Measurements from ENCODE around the gene CBLL2. TPM values are rescaled to one million over a fixed set of nuclear protein-coding genes. Genes with fewer than 3 reads are reported as not detected.

CBLL2 gene
- total and polyA plus RNA-seq, 2 of the 4 experiments (the other 2 are of a cell fraction) = not detected

GRCh38 chrX:22273714-22274317 is 1.1 kb downstream of the CBLL2 start:
- Histone ChIP-seq H2AK9ac (replicated peaks; ENCODE audit: low read depth, low read length, poor library complexity) (no peak overlapping the region), H3K56ac (ENCODE audit: extremely low read depth, insufficient read depth, low read length) (no peak overlapping the region), H3K9me1 (ENCODE audit: insufficient read depth, low read length) (no peaks in the 10 kb centered on the region), H4K91ac (ENCODE audit: insufficient read depth, low read depth, low read length) (no peak overlapping the region), H2AK5ac (ENCODE audit: low read depth, low read length) (no peak overlapping the region), H3K27ac (ENCODE audit: insufficient read depth, low read length) (no peak overlapping the region), H2BK15ac (ENCODE audit: low read depth, low read length) (no peak overlapping the region), H3K4me2 (ENCODE audit: low read depth, low read length) (no peak overlapping the region), H4K5ac (ENCODE audit: low read depth, low read length) (no peak overlapping the region), H3K9ac (ENCODE audit: low read depth, low read length) (no peak overlapping the region), H4K8ac (ENCODE audit: low read depth in 2 of 2, low read length in 2 of 2) (no peak overlapping the region), H3K36me3 (ENCODE audit: control insufficient read depth, insufficient read depth, low read length) (no peaks in the 10 kb centered on the region), H4K20me1 (ENCODE audit: insufficient read depth, low read length) (no peaks in the 10 kb centered on the region), H3K27me3 (ENCODE audit: control insufficient read depth, insufficient read depth, low read length) (no peaks in the 10 kb centered on the region), H3K14ac (replicated peaks; ENCODE audit: low read depth, low read length) (no peak overlapping the region), H3K18ac (ENCODE audit: low read depth, low read length) (no peak overlapping the region), H2AFZ (replicated peaks; ENCODE audit: low read length, poor library complexity) (no peak overlapping the region), H2BK5ac (ENCODE audit: low read depth, low read length, poor library complexity, severe bottlenecking) (no peak overlapping the region), H3K4me3 (ENCODE audit: insufficient read depth, low read depth, low read length) (no peak overlapping the region), H3K23ac (ENCODE audit: low read depth, low read length) (no peak overlapping the region), H3K79me1 (ENCODE audit: low read depth in 1 of 2, low read length in 2 of 2) (no peaks in the 10 kb centered on the region), H3K9me3 (ENCODE audit: control insufficient read depth, insufficient read depth, low read length) (no peaks in the 10 kb centered on the region), H3K4me1 (ENCODE audit: control insufficient read depth, insufficient read depth, low read length) (no peaks in the 10 kb centered on the region), H2BK120ac (ENCODE audit: low read depth, low read length) (no peak overlapping the region), H2BK20ac (ENCODE audit: low read depth, low read length) (no peak overlapping the region), H3K4ac (ENCODE audit: low read depth, low read length) (no peak overlapping the region)
- in situ Hi-C loops (cut with MboI; ENCODE audit: low sequenced_read_pairs) = no loop called here
- intact Hi-C loops (cut with micrococcal nuclease) = no loop called here
- no peak for TF ChIP-seq NFE2L2 (IDR thresholded peaks at IDR 0.05; ENCODE audit: low read depth, low read length)
- TF ChIP-seq MXI1 (IDR thresholded peaks at IDR 0.05; ENCODE audit: borderline replicate concordance, low read depth, low read length) = no peak
- no peak for TF ChIP-seq ELK1 (IDR thresholded peaks at IDR 0.05; ENCODE audit: borderline replicate concordance, low read depth, low read length)
- no peak for TF ChIP-seq CTCF (conservative IDR thresholded peaks at IDR 0.05; ENCODE audit: low read depth, low read length)
- no peak for TF ChIP-seq MAFK (IDR thresholded peaks at IDR 0.05; ENCODE audit: low read depth, low read length)
- BruUV-seq (replicated peaks) = no TSS peak
- DNase-seq = no peak
- dilution Hi-C loops (cut with HindIII; ENCODE audit: low sequenced_read_pairs, unreplicated experiment) = no loop called here
- ChIA-PET POLR2A (ENCODE audit: unreplicated experiment) (no interaction called here), CTCF (no interaction called here)
- ATAC-seq (ENCODE audit: low read depth) = no peak
- 33% methylated on average over 1 of the region's 15 CpGs; no CpG with 5 or more reads in 1 of the 2 experiments for WGBS, 2 experiments (ENCODE audit: extremely low coverage in 2 of 2, insufficient read length in 1 of 2)
